Transverse colon (tissue), 4 donors: ENCODE measurements around the gene GNB1L. TPM values are rescaled to one million over a fixed set of nuclear protein-coding genes. Genes with fewer than 3 reads are reported as not detected.

ENCODE experiments used
- DNase-seq: peaks from one replicate; pipeline ENCODE4 v3.0.0-alpha.2; 2019
- H3K27ac ChIP-seq, 4 donors: fragments of 200-600 bp; sonication (generic); 2 replicates each; pipeline ENCODE4 v1.5.1; 2016 to 2018; ENCODE audit warnings: inconsistent platforms in 4 of 4
- H3K27me3 ChIP-seq: fragments of 200-600 bp; sonication (generic); 2 replicates; pipeline ENCODE4 v1.5.1; 2017; ENCODE audit warnings: inconsistent platforms
- H3K36me3 ChIP-seq, 4 donors: fragments of 200-600 bp; sonication (generic); 2 replicates each; pipeline ENCODE4 v1.5.1; 2017 to 2019; ENCODE audit warnings: inconsistent platforms in 4 of 4
- H3K4me1 ChIP-seq, 4 donors: fragments of 200-600 bp; sonication (generic); 2 replicates each; pipeline ENCODE4 v1.5.1; 2017 to 2020; ENCODE audit warnings: inconsistent platforms in 4 of 4
- H3K4me3 ChIP-seq, 4 donors: fragments of 200-600 bp; sonication (generic); 1 replicate in 1 of 4; 2 replicates in 3 of 4; pipeline versions ENCODE4 v1.5.1 to v1.6.1; 2017 to 2019; ENCODE audit warnings: inconsistent platforms in 4 of 4
- H3K9me3 ChIP-seq, 2 donors: fragments of 200-600 bp; sonication (generic); 2 replicates each; pipeline ENCODE4 v1.5.1; 2017 to 2019; ENCODE audit warnings: inconsistent platforms in 2 of 2
- EP300 ChIP-seq: sonication (generic); formaldehyde crosslinking; IDR thresholded peaks from one replicate; pipeline ENCODE4 v1.6.1; 2017; ENCODE audit warnings: antibody characterized with exemption, low read depth
- POLR2A ChIP-seq: fragments of 450-650 bp; IDR thresholded peaks from one replicate; pipeline ENCODE4 v1.6.1; 2016; ENCODE audit warnings: antibody characterized with exemption, mild to moderate bottlenecking, moderate library complexity
- POLR2AphosphoS5 ChIP-seq, 3 donors: sonication (generic); formaldehyde crosslinking; IDR thresholded peaks; one replicate each; pipeline ENCODE4 v1.6.1; 2016; ENCODE audit warnings: antibody characterized with exemption in 3 of 3
- WGBS, 2 donors: methylation state at CpG; one replicate each; pipeline ENCODE4 v1.1.5; 2018; ENCODE audit warnings: low coverage in 1 of 2; 5-methylcytosine and 5-hydroxymethylcytosine counted together
- in situ Hi-C, 4 donors: fragments of 200-750 bp; cut with MboI; loops; one replicate each; pipeline versions ENCODE4 v1.15.0 to v1.15.1; 2017; ENCODE audit warnings: low sequenced_read_pairs in 3 of 4, low pct_ligation_motif_present in 1 of 4, low pct_unique_long_range_greater_than_20kb in 1 of 4
- intact Hi-C: fragments of 100-400 bp; cut with DNase I; formaldehyde crosslinking; loops from one replicate; pipeline ENCODE4 v1.15.1; 2023; ENCODE audit warnings: low total_unique reads
- total RNA-seq, 4 donors: library from RNA; depleted of rRNA; stranded (reverse); fragments of >200 nt; gene quantifications; one replicate each; pipeline ENCODE4 v1.1.0, GENCODE V29; 2016
- TF ChIP-seq, protein P1 (sequence below), 5 experiments: fragments of 200-600 bp in 3 of 5; fragments of 450-650 bp in 2 of 5; sonication (generic) in 3 of 5; IDR thresholded peaks; 1 replicate in 2 of 5; 2 replicates in 3 of 5; pipeline ENCODE4 v1.5.1; 2016 to 2017; ENCODE audit warnings: antibody characterized with exemption in 5 of 5, inconsistent platforms in 3 of 5, mild to moderate bottlenecking in 2 of 5, moderate library complexity in 1 of 5

Gene GNB1L
- total RNA-seq, 4 donors from 2014 or later: 0.80 to 4.8 (median 2.8) TPM

DNA sequence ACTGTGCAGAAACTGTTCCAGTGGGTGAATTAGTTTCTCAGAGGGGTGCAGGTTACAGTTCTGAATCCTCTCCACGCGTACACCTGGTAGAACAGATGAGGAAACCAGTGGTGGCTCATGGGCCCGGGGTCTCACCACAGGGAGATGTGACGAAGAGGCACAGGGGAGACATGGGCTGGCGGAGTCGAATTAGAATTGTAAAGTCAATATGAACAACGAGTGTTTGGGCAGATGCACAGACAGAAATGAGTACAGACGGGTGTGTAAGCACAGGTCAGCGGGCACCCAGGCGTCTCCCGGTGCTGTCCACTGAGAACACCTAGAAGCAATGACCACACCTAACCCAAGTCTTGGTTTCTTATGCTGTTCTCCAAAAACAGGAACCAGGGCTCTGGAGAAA lies 41.8 kb downstream of the GNB1L start:
- no peak for TF ChIP-seq POLR2AphosphoS5 (IDR thresholded peaks at IDR 0.05)
- TF ChIP-seq POLR2A: no peak
- TF ChIP-seq, protein P1, sequence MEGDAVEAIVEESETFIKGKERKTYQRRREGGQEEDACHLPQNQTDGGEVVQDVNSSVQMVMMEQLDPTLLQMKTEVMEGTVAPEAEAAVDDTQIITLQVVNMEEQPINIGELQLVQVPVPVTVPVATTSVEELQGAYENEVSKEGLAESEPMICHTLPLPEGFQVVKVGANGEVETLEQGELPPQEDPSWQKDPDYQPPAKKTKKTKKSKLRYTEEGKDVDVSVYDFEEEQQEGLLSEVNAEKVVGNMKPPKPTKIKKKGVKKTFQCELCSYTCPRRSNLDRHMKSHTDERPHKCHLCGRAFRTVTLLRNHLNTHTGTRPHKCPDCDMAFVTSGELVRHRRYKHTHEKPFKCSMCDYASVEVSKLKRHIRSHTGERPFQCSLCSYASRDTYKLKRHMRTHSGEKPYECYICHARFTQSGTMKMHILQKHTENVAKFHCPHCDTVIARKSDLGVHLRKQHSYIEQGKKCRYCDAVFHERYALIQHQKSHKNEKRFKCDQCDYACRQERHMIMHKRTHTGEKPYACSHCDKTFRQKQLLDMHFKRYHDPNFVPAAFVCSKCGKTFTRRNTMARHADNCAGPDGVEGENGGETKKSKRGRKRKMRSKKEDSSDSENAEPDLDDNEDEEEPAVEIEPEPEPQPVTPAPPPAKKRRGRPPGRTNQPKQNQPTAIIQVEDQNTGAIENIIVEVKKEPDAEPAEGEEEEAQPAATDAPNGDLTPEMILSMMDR (IDR thresholded peaks at IDR 0.05): no peak
- TF ChIP-seq EP300: no peak
- in situ Hi-C loops (no loop called here), intact Hi-C loops (no loop called here)
- Histone ChIP-seq H3K27ac (no peak overlapping the region), H3K9me3 (no peaks in the 10 kb centered on the region), H3K4me1 (no peaks in the 10 kb centered on the region), H3K27me3 (no peaks in the 10 kb centered on the region), H3K36me3 (no peaks in the 10 kb centered on the region), H3K4me3 (no peak overlapping the region)
- WGBS, 2 donors: 85 to 98% methylated on average over 11 of the region's 11 CpGs
- DNase-seq: no peak

DNA sequence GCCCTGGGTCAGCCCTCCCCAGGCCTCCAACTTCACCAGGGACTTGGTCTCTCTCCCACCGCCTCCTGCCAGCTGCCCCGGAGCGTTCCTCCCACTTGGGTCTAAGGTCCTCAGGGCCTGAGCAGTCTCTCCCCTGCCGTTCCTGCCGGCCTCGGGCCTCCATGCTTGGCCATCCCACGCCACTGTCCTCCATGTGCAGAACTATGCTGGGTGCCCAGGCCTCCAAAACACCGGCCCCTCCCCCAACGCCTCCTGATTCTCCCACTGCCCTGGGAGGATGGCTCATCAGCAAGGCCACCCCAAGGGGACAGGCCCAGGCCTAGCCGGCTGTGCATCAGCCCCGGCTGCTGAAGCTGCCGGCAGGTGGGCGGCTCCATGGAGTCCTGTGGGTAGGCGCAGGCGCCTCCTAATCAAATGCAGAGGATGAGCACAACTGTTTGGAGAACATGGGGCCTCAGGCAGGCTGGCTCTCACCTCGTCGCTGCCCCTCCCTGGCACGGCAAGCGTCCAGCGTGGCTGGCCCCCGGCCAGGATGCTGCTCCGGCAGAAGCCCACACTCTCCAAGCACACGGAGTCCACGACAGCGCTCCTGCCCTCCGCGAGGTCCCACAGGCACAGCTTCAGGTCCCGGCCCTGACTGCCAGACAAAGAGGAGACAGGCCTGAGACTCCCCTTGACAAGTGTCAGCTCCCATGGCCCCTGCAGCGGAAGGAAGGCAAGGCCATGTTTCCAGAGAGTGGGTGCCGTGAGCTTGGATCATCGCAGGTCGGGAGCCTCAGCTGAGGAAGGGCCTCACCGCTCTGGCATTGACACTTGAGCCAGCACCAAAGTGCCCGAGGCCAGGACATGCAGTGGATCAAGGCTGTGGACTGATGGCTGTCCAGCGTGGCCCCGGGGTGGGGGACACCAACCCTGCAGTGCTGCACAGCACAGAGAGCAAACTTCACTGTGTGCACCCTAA lies 42.6 kb downstream of the GNB1L start:
- Histone ChIP-seq H3K4me3 (no peak overlapping the region), H3K27ac (no peak overlapping the region), H3K27me3 (no peaks in the 10 kb centered on the region), H3K9me3 (no peaks in the 10 kb centered on the region), H3K4me1 (no peaks in the 10 kb centered on the region), H3K36me3 (no peaks in the 10 kb centered on the region)
- intact Hi-C loops (no loop called here), in situ Hi-C loops (no loop called here)
- 94% methylated on average over 20 of the region's 36 CpGs; no CpG with 5 or more reads in 1 of the 2 donors for WGBS, 2 donors
- TF ChIP-seq, protein P1 (IDR thresholded peaks at IDR 0.05): no peak
- no peak for TF ChIP-seq POLR2AphosphoS5 (IDR thresholded peaks at IDR 0.05)
- no peak for TF ChIP-seq EP300
- TF ChIP-seq POLR2A: no peak
- no peak for DNase-seq

DNA sequence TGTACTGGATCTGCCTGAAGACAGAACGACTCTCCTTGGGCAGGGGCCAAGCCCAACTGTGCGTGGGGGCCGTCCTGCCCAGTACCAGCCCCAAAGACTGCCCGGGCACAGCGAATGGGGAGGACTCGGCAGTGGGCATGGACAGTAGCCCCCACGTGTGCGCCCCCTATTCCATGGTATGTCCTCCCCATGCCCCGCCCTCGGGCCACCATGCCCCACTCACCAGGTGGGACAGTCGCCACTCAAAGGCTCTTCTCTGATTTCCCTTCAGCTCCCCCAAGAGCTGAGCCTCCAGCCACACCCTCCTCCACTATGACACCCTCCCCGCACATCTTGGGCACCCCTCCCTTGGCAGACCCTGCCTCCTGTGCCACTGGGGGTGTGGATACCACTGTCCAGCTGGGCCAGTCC lies 43.5 kb downstream of the GNB1L start:
- 89% methylated on average over 12 of the region's 12 CpGs; no CpG with 5 or more reads in 1 of the 2 donors for WGBS, 2 donors
- Histone ChIP-seq H3K4me1 (peaks cover 0 to 6% (median 5%) of the 10 kb centered on the region in 4 donors), H3K36me3 (no peaks in the 10 kb centered on the region), H3K27ac (no peak overlapping the region), H3K4me3 (no peak overlapping the region), H3K27me3 (no peaks in the 10 kb centered on the region), H3K9me3 (no peaks in the 10 kb centered on the region)
- intact Hi-C loops (no loop called here), in situ Hi-C loops (no loop called here)
- no peak for DNase-seq
- TF ChIP-seq POLR2AphosphoS5 (IDR thresholded peaks at IDR 0.05): no peak
- TF ChIP-seq POLR2A: no peak
- TF ChIP-seq EP300: no peak
- TF ChIP-seq, protein P1 (IDR thresholded peaks at IDR 0.05): no peak

DNA sequence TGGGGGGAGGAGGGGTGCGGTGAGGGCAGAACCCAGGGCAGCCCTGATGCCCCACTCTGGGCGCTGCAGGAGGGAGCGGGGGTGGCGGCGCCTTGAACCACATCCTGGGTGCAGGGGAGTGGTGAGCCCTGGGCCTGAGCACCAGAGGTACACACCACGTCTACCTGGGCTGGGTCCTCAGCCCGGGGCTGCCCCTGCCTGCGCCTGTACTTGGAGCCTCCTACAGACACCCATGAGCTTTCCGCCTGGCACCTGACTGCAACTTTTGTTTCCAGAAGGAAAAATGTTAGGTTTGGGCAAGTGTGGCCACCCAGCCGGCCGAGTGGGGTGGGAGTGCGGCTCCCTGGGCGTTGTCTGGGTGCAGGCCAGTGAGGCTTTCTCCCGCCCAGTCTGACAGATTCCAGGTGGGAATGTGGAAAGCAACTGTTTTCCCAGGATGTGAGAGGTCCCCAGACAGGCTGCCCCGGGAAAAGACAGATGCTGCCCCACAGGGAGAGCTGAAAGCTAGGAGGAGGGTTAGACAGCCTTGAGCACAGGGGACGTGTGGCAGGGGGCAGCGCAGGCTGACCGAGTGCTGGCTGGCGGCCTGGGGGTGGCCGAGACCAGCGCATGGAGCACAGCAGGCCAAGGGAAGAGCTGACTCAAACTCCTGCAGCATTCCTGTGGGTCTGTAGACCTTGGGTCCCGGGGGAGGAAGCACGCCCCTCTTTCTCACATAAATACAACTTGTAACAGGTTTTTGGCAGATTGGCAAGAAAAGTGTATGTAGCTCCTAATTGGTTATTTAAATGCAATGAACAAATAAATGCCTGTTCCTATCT lies 44.1 kb downstream of the GNB1L start:
- Histone ChIP-seq H3K9me3 (no peaks in the 10 kb centered on the region), H3K4me1 (peaks cover 0 to 11% (median 6%) of the 10 kb centered on the region in 4 donors), H3K27ac (no peak overlapping the region), H3K27me3 (no peaks in the 10 kb centered on the region), H3K4me3 (no peak overlapping the region), H3K36me3 (no peaks in the 10 kb centered on the region)
- WGBS, 2 donors: 87 to 93% methylated on average over 6 to 23 of the region's 23 CpGs
- in situ Hi-C loops (no loop called here), intact Hi-C loops (no loop called here)
- TF ChIP-seq, protein P1 (IDR thresholded peaks at IDR 0.05): no peak
- TF ChIP-seq POLR2A (no peak), EP300 (no peak), POLR2AphosphoS5 (IDR thresholded peaks at IDR 0.05) (no peak)
- DNase-seq: no peak
